GM18498 (cell line): ENCODE results near the gene FXYD7.
A peak's percentile ranks its signal among the peaks of the same experiment; 100 is the strongest.
"Not testable (repeated sequence)": the region's sequence is repeated elsewhere in the genome, so short reads cannot be mapped to it uniquely, and the experiment has no call there.

Experiments used
- ATAC-seq: cut with Tn5 transposase; IDR thresholded peaks from one replicate; pipeline ENCODE4 v1.9.1; 2021; ENCODE audit warnings: mild to moderate bottlenecking, moderate library complexity; ENCODE audit not compliant: unreplicated experiment

FXYD7 gene

DNA sequence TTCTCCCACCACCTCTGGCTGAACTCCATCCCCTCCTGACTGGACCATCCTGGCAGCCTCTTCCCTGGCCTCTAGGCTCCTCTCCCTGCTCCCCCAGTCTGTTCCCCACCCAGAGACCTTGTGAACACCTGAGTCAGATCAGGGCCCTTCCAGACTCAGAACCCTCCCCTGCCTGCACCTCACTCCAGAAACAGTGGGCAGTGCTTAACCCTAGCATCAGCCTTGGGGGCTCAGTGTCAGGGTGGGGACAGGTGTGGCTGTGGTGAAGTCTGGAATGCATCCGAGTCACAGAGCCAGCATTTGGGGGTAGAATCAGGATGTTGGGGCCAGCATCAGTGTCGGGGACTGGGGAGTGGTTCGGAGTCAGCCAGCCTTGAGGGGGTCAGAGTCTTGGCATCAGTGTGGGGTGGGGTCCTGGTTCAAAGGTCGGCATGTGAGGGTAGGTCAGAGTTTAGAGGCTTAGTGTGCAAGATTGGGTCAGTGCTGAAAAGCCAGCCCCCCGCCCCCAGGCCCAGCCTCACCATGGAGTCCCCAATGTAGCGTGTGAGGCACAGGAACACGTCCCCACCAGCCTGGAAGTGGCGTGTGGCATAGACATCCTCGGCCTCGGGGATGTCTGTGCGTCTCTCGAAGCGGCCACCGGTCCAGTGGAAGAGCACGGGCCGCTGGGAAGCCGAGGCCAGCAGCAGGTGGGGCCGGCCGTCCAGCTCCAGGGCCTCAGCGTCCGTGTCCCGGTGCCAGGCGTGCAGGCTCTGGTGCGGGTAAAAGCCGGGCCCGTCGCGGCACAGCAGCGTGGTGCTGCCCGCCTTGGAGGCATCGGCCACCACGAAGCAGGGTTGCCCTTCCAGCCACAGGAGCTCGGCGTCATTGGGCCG is 17.1 kb upstream of the FXYD7 start:
- no peak for ATAC-seq

DNA sequence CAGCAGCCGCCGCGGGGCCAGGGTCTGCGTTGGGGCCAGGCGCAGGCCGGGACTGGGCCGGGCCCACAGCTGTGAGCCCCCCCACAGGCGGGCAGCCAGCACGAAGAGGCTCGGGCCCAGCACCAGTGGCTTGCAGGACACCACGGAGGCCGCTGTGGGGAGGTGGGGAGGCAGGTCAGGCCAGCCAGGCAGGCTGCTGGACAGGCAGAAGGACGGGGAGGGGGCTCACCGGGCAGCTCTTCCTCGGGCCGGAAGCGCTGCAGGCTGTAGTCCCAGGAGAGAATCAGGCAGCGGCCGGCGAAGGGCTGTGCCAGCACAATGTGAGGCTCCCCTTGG is 16.5 kb upstream of the FXYD7 start:
- no peak for ATAC-seq

DNA sequence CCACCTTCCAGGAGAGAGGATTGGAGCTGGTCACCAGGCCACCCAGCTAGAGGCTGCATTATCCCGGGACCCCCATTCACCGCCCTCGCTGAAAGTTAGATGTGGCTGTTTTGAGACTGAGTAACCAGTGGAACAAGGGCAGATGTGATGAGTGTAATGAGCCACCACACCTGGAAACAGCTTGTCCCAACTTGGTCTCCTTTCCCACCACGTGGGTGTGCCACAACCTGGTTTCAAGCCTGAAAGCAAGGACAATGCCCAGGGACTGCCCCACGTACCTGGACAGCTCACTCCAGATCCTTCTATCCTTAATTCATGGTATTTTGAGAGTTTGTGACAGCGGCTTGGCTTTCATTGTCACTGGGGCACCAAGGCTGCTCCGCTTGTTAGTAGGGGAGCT is 15.2 kb upstream of the FXYD7 start:
- no peak for ATAC-seq

DNA sequence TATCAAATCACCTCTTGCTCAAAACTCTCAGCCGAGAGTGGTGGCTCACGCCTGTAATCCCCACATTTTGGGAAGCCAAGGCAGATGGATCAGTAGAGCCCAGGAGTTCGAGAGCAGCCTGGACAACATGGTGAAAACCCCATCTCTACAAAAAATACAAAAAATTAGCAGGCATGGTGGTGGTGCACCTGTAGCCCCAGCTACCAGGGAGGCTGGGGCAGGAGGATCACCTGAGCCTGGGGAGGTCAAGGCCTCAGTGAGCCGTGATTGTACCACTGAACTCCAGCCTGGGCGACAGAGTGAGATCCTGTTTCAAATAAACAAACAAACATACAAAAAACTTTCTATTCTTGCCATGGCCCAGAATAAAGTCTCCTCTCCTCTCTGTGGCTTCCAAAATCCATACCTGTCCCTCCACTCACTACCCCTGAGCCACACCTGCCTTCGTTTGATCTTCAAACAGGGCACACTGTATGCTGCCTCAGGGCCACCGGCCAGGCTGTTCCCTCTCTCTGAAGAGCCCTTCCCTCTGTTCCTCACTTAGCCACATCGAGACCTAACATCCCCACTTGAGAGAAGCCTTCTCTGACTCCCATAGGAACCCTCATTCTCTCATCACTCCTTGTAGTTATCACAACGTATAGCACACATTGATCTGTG is 14.5 kb upstream of the FXYD7 start:
- no peak for ATAC-seq

DNA sequence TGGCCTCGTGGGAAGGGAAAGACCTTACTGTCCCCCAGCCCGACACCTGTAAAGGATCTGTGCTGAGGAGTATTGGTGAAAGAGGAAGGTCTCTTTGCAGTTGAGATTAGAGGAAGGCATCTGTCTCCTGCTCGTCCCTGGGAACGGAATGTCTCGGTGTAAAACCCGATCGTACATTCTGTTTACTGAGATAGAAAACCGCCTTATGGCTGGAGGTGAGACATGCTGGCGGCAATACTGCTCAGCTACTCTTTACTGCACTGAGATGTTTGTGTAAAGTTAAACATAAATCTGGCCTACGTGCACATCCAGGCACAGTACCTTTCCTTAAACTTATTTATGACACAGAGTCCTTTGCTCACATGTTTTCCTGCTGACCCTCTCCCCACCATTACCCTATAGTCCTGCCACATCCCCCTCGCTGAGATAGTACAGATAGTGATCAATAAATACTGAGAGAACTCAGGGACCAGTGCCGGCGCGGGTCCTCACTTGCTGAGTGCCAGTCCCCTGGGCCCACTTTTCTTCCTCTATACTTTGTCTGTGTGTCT is 13.3 kb upstream of the FXYD7 start:
- not testable (repeated sequence) for ATAC-seq

DNA sequence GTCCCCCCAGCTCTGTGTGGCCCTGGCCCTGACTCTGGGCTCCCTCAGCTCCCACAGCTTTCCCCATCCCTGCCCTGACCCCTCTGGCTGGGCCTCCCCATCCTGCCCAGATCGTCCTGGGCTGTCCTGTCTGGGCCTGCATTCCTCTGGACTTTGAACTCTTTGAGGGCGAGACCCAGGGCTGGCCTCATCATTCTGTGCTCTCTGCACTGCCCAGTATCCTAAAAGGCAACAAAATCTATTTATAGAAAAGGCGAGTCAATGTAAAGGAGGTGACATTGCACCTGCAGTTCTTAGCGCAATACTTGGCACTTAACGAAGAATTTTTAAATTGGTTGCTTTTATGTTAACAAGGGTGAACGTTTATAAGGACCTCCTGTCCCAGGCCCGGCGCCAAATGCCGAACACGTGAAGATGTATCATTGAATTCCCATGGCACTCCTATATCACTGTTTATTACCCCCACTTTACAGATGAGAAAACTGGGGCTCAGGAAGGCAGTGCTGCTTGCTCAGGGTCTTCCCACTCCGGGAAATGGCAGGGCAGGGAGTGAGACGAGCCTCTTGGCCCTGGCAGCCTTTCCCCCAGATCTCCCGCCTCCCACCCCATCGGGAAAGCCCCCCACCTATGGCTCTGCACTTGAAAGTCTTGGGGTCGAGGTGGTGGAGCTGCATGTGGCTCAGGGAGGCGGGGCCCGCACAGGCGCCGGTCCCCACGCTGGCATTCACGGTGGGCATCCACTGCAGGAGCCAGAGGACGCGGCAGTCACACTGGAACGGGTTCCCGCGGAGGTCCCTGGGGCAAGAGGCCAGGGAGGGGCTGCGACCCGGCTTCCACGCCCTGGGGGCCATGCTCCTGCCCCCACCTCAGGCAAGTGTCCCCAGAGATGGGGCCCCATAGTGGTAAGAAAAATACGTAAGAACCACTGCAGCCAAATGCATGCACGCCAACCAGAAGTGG is 12.0 kb upstream of the FXYD7 start:
- no peak for ATAC-seq

DNA sequence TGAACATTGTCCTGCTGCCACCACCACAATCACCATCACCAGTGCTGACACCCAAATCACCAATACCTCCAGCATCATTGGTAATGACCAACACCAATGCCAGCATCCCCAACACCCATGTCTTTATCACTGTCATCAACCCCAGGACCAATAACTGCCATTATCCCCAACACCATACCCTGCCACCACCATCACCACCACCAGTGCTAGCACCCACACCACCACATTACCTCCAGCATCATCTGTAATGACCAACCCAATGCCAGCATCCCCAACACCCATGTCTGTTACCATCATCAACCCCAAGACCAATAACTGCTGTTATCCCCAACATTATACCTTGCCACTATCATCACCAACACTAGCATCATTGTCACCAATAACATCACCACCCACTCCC is 10.8 kb upstream of the FXYD7 start:
- ATAC-seq, result no peak

DNA sequence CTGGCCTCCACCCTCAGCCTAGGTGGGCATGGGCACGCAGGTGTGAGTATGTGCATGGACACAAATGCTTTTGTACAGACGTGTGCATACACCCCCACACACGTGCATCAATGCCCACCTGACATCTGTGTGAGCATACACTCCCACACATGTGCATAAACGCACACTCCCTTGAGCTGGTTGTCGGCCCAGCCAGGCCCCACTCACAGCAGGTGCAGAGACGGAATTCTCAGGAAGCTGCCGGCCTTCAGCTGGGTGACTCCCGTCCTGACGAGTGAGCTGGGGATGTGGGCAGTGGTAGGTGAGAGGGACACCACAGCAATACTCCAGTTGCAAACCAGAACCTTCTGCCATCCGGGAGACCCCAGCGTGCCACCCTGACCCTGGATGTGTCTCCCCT is 9.2 kb upstream of the FXYD7 start:
- ATAC-seq, result no peak

DNA sequence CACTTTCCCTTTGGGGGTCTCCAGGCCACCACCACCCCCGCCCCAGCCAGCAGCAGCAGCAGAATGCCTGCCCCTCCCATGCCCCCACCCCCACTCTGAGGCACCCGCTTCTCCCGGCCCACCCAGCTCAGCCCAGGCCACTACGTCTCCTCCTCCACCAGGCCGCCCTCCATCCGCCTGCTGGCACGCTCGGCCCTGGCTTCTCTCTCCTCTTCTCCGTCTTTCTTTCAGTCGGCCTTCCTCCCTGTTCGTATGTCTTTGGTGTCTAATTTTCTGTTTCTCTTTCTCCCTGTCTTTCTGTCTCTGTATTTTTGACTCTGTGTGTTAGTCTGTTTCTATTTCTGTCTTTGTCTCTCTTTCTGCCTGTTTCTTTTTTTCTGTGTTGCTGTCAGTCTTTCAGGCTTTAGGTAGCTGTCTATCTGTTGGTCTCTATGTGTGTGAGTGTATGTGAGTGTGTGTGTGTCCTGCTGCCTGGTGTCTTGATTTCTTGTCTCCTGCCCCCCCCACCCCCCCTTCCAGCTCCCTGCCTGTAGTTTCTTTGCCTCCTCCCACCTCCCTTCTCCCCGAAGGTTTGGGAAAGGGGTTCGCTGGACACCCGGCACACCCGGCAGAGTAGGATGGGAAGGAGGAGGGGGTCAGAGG is 8.3 kb upstream of the FXYD7 start, which contains the start of gene LGI4:
LGI4 (minus strand) TSS at position 459 of the 642 bp plus-strand sequence; CDS start at position 80, 379 bp downstream.
- ATAC-seq, result no peak

DNA sequence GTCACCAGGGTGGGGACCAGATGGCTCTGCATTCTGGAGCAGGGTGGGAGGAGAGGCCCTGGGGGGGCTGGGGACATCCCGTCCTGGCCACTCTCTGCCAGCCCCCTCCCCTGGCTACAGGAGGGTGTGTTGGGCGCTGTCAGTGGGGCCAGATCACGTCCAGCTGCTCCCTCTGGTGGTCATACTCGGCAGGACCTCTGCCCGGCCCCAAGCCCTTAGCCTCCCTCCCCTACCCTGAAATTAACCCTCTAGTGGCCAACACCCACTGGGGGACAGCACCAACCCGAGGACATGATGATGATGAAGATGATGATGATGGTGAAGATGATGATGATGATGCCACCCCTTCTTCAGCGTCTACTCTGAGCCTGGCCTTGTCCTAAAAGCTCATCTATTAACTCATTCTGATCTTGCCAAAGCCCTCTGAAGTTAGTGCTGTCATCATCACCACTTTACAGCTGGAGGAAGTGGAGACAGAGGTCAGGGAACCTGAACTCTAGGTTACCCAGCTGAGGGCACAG is 7.6 kb upstream of the FXYD7 start:
- ATAC-seq, result no peak

DNA sequence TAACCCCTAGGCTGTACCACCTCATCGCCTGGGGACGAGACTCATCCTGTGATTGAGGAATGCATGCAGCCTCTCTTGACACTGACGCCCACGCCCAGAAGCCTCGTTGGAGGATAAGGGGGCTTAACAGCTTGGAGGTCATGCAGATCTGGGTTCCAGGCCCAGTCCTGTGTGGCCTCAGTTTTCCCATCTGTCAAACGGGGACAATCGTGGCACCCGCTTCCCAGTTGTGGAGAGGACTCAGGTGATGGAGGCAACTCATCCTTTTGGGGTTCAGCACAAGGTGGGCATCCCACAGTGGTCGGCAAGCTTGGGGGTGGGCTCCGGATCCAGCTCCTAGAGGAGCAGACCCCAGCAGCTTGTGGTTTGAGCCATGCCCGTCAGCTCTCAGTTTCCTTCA is 6.8 kb upstream of the FXYD7 start:
- ATAC-seq, result no peak

DNA sequence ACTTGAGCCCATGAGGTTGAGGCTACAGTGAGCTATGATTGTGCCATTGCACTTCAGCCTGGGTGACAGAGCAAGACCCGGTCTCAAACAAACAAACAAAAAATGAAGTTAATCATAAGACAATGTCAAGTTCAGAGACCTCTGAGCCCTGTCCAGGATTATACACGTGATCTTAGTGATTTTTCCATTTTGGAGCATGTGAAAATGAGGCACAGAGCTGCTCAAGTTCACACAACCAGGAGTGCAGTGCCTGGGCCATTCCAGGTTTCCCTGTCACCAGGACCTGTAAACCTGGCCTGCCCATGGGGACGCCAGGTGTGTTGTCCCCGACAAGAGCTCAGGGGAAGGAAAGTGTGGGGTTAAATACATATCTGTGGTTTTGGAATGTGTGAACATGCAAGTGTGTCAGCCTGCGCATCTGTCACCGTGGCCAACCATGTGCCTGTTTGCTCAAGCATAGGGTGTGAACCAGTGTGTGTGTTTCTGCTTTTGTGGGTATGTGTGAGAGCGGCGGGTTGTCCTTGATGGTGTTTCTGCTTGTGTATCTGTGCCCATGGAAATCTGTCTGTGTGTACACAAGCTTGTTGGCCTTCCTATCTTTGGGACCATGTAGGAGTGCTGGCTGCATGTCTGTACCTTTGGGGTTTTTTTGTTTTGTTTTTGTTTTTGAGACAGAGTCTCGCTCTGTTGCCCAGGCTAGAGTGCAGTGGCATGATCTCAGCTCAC is 5.9 kb upstream of the FXYD7 start:
- no peak for ATAC-seq

DNA sequence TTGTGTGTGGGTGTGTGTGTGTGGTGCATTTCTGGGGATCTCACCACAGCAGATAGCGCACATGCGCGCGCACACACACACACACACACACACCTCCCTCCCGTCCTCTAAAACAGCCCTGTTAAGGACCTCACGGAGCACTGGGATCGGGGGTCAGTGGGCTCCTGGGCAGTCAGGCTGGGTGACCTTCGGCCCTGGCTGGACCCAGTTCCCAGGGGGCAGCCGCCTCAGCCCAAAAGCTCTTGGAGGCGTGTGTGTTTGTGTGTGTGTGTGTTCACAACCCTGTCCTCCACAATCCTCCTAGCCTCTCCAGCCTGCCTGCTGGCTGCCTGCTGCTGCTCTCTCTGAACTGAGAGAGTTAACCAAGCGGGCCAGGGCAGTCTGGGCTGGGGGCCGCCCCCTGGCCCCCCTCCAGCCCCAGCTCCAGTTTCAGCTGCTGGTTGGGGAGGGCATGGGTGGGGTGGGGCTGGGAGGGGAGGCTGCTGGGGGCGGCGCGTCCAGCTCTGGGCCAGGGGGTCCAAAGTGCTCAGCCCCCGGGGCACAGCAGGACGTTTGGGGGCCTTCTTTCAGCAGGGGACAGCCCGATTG is 4.7 kb upstream of the FXYD7 start, which contains the start of gene FXYD1:
FXYD1 (plus strand) TSS at position 520 of the 588 bp plus-strand sequence. CDS start 1,256 bp downstream, outside the sequence.
- no peak for ATAC-seq

DNA sequence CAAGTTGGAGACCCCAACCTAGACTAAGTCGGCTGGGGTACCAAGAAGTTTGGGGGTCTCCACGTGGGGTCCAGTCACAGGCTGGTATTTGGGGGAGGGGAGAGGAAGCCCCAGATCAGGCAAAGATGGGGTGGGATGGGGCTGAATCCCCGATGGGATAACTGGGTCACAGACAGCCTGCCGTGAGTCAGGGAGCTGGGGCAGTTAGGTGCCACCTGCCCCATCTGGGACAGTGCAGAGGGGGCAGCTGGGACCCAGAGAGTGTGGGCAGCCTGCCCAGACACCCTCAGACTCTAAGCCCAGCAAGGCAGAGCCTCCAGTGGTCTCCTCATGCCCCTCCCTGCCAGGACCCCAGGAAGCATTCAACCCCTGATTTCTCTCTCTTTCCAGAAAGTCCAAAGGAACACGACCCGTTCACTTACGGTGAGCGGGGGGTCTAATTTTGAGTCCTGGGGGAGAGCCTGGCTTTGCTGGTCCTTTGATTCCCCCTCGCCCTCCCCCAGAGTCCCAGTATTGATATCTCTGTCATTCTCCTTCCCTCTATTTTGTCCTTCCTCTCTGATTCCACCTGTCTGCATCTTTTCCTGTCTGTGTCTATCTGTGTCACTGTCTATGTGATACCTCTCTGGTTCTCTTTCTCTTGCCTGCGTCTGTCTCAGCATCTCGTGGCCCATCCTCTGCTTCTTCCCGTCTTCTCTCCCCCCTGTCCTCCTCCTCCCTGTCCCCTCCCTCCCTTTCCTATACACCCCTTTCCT is 2.7 kb upstream of the FXYD7 start:
- ATAC-seq, result no peak

DNA sequence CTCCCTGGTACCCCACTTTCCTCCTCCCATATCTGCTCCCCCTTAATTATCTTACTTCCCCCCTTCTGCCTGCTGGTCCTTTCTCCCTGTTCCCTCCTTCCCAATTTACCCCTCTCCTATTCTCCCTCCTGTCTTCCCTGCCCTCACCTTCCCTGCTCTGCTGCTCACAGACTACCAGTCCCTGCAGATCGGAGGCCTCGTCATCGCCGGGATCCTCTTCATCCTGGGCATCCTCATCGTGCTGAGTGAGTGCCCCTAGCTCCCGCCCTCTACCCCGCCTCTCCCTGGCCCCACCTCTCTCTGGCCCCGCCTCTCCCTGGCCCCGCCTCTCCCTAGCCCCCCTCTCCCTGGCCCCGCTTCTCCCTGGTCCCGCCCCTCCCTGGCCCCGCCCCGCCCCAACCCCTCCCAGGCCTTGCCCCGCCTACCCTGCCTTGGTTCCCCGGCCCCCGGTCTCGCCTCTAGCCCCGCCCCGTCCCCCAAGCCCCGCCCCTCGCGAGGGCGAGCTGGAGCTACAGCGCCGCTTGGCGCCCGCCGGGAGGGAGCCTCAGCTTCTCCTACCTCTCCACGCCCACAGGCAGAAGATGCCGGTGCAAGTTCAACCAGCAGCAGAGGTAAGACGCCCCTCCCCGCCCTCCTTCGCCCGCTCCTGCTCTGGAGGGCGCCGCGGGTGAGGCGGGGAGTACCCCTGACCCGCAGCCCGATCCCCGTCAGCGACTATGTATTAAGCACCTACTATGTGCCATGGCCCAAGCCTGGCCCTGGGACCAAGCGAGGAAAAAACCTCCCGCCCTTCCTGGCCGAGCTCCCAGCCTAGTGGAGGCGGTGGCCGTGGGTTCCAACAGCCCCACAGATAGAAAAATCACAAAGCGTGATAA is 1.9 kb upstream of the FXYD7 start:
- peak; percentile 58 for ATAC-seq

DNA sequence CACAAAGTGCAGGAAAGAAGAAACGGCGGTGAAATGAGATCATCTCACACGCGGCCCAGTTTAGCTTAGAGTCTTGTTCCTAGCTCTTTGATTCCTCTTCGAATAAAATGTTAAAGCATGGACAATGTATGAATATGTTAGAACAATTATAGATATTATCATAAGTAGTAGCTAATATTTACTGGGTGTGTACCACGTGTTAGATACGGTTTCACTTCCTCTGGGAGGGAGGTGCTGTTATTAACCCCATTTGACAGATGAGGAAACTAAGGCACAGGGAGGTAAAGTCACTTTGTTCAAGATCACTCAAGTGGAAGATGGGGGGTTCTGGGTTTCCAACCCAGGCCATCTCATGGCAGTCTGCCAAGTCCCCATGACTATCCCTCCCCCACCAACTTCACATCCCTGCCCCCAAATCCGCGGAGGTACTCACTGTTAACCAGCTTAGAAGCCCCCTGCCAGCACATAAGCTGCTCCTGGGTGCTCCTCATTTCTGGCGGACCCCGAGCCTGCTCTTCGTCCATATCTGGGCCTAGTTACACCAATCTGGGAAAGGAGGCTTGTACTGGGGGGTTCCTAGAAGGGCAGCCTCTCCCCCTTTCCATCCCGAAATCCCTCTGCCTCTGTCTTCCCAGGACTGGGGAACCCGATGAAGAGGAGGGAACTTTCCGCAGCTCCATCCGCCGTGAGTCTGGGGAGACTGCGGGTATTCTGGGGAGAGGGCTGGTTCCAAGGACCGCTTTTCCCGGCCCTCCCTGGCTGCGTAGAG is 1.0 kb upstream of the FXYD7 start:
- no peak for ATAC-seq
